GM12878 (cell line): ENCODE data around the gene NUCB1. TPM values are rescaled to one million over a fixed set of nuclear protein-coding genes. Genes with fewer than 3 reads are reported as not detected.

ENCODE experiments used
- BCL3 ChIP-seq: IDR thresholded peaks from 2 replicates; pipeline ENCODE4 v1.6.1; 2011; ENCODE audit warnings: borderline replicate concordance, low read depth, mild to moderate bottlenecking, moderate library complexity, low read length; ENCODE audit not compliant: insufficient read depth, poor library complexity, severe bottlenecking
- BHLHE40 ChIP-seq, 2 experiments: fragments of 450-650 bp in 1 of 2; IDR thresholded peaks; 2 replicates each; pipeline ENCODE4 v1.6.1; 2011 to 2017; ENCODE audit warnings: low read depth in 2 of 2, borderline replicate concordance in 1 of 2, improper control_type of control experiment in 1 of 2, low read length in 1 of 2, mild to moderate bottlenecking in 1 of 2
- BRCA1 ChIP-seq: IDR thresholded peaks from 2 replicates; pipeline ENCODE4 v1.6.1; 2011; ENCODE audit warnings: low read depth, low read length, improper control_type of control experiment
- CBFB ChIP-seq: IDR thresholded peaks from 2 replicates; pipeline ENCODE4 v1.6.1; 2016; ENCODE audit warnings: antibody characterized with exemption, low read depth
- CREM ChIP-seq: IDR thresholded peaks from 2 replicates; pipeline ENCODE4 v1.6.1; 2014; ENCODE audit warnings: antibody characterized with exemption, low read depth
- CTCF ChIP-seq, 3 experiments: IDR thresholded peaks in 2 of 3; conservative IDR thresholded peaks in 1 of 3; 2 replicates each; pipeline ENCODE4 v1.5.1; 2011; ENCODE audit warnings: low read depth in 3 of 3, low read length in 3 of 3, mild to moderate bottlenecking in 3 of 3, control low read depth in 2 of 3, moderate library complexity in 2 of 3, inconsistent platforms in 1 of 3, mixed read lengths in 1 of 3; ENCODE audit not compliant: control insufficient read depth in 2 of 3, insufficient read depth in 1 of 3; ENCODE audit errors: extremely low read depth in 1 of 3
- DPF2 ChIP-seq: fragments of 450-650 bp; IDR thresholded peaks from 2 replicates; pipeline ENCODE4 v1.6.1; 2017; ENCODE audit warnings: mild to moderate bottlenecking
- EGR1 ChIP-seq, 2 experiments: IDR thresholded peaks; 1 replicate in 1 of 2; 2 replicates in 1 of 2; pipeline ENCODE4 v1.6.1; 2011 to 2012; ENCODE audit warnings: low read depth in 2 of 2, low read length in 2 of 2, borderline replicate concordance in 1 of 2, mild to moderate bottlenecking in 1 of 2, moderate library complexity in 1 of 2
- ESRRA ChIP-seq: IDR thresholded peaks from 2 replicates; pipeline ENCODE4 v1.6.1; 2012; ENCODE audit warnings: mild to moderate bottlenecking, low read length, improper control_type of control experiment
- HCFC1 ChIP-seq: fragments of 150-350 bp; IDR thresholded peaks from 2 replicates; pipeline ENCODE4 v1.6.1; 2014; ENCODE audit warnings: low read length
- HSF1 ChIP-seq: fragments of 150-350 bp; IDR thresholded peaks from 2 replicates; pipeline ENCODE4 v1.6.1; 2014; ENCODE audit warnings: mild to moderate bottlenecking, low read depth, low read length
- IKZF1 ChIP-seq: fragments of 450-650 bp; conservative IDR thresholded peaks from 2 replicates; pipeline ENCODE4 v1.6.1; 2017; ENCODE audit warnings: antibody characterized with exemption, mild to moderate bottlenecking
- IKZF2 ChIP-seq, 2 experiments: fragments of 450-650 bp; IDR thresholded peaks; 2 replicates each; pipeline ENCODE4 v1.6.1; 2017; ENCODE audit warnings: mild to moderate bottlenecking in 2 of 2, moderate library complexity in 2 of 2
- MTA2 ChIP-seq: fragments of 450-650 bp; IDR thresholded peaks from 2 replicates; pipeline ENCODE4 v1.6.1; 2016; ENCODE audit warnings: low read depth, mild to moderate bottlenecking, moderate library complexity
- MYB ChIP-seq: fragments of 150-350 bp; IDR thresholded peaks from 2 replicates; pipeline ENCODE4 v1.6.1; 2014; ENCODE audit warnings: mild to moderate bottlenecking, low read depth, low read length, borderline replicate concordance
- NKRF ChIP-seq: fragments of 450-650 bp; conservative IDR thresholded peaks from 2 replicates; pipeline ENCODE4 v1.6.1; 2017; ENCODE audit warnings: mild to moderate bottlenecking, moderate library complexity
- PML ChIP-seq: IDR thresholded peaks from 2 replicates; pipeline ENCODE4 v1.6.1; 2012; ENCODE audit warnings: low read length, inconsistent platforms
- POLR2AphosphoS2 ChIP-seq: IDR thresholded peaks from 2 replicates; pipeline ENCODE4 v1.6.1; 2011; ENCODE audit warnings: low read depth, mild to moderate bottlenecking, low read length, improper control_type of control experiment, moderate library complexity
- RB1 ChIP-seq: fragments of 450-650 bp; formaldehyde crosslinking; IDR thresholded peaks from 2 replicates; pipeline ENCODE4 v1.6.1; 2017; ENCODE audit warnings: mild to moderate bottlenecking, borderline replicate concordance
- SMAD1 ChIP-seq: fragments of 450-650 bp; IDR thresholded peaks from 2 replicates; pipeline ENCODE4 v1.6.1; 2018; ENCODE audit warnings: mild to moderate bottlenecking, low read depth; ENCODE audit not compliant: partially characterized antibody
- SMARCA5 ChIP-seq: fragments of 450-650 bp; IDR thresholded peaks from 2 replicates; pipeline ENCODE4 v1.6.1; 2017; ENCODE audit warnings: mild to moderate bottlenecking
- SMC3 ChIP-seq: IDR thresholded peaks from 2 replicates; pipeline ENCODE4 v1.6.1; 2011; ENCODE audit warnings: low read length, improper control_type of control experiment, borderline replicate concordance
- TCF12 ChIP-seq: IDR thresholded peaks from 2 replicates; pipeline ENCODE4 v1.6.1; 2011; ENCODE audit warnings: low read depth, mild to moderate bottlenecking, low read length
- YY1 ChIP-seq: IDR thresholded peaks from 2 replicates; pipeline ENCODE4 v1.6.1; 2011; ENCODE audit warnings: low read depth, mild to moderate bottlenecking, low read length
- polyA plus RNA-seq, 11 experiments: library from polyadenylated mRNA; depleted of rRNA in 4 of 11; unstranded in 6 of 11; stranded (reverse) in 5 of 11; fragments of >200 nt; fragmentation: Nextera tagmentation in 4 of 11; fragmentation: Illumina TruSeq in 1 of 11; extraction: Ambion mirVana in 4 of 11; extraction: Trizol in 1 of 11; gene quantifications; 1 replicate in 1 of 11; 2 replicates in 10 of 11; pipeline versions ENCODE4 v1.2.1 to v1.2.3, GENCODE V29; 2011 to 2016; ENCODE audit warnings: inconsistent platforms in 2 of 11, missing spikeins in 2 of 11, low read depth in 1 of 11
- total RNA-seq, 4 experiments: library from RNA; depleted of rRNA in 3 of 4; stranded (reverse); fragments of >200 nt in 3 of 4; fragmentation: Illumina TruSeq in 1 of 4; extraction: Trizol in 1 of 4; gene quantifications; 2 replicates each; pipeline versions ENCODE4 v1.2.1 to v1.2.3, GENCODE V29; 2013 to 2021

NUCB1 gene
- total and polyA plus RNA-seq, 10 of the 15 experiments (the other 5 are each of a cell fraction or from before 2014, with no cell fraction given): 1.8 to 112 (median 44.5) TPM

- TF ChIP-seq HSF1 (peak; percentile 48; the same call in 1 of the 2 replicates), BCL3 (peak; percentile 78), MYB (no peak), CBFB (no peak), TCF12 (peak; percentile 62), IKZF1 (peak; percentile 75), MTA2 (peak; percentile 57; the same call in 1 of the 2 replicates), CTCF (IDR thresholded peaks at IDR 0.05 in 2 of 3, conservative IDR thresholded peaks at IDR 0.05 in 1 of 3; ENCODE audit: control insufficient read depth in 2 of 3, extremely low read depth in 1 of 3, insufficient read depth in 1 of 3, low read depth in 3 of 3, low read length in 3 of 3) (no peak), NKRF (peak; percentile 49; the same call in 1 of the 2 replicates), HCFC1 (peak; percentile 28; the same call in 1 of the 2 replicates), SMARCA5 (peak; percentile 20; the same call in 1 of the 2 replicates), RB1 (peak; percentile 82; the same call in 1 of the 2 replicates), POLR2AphosphoS2 (no peak), ESRRA (no peak; the same call in 1 of the 2 replicates), CREM (peak; percentile 66), EGR1 (IDR thresholded peaks at IDR 0.05; ENCODE audit: borderline replicate concordance in 1 of 2, low read depth in 2 of 2, low read length in 2 of 2) (peak in 1 of 2 experiments; percentile 56; a peak in 2 of 3 replicates), BHLHE40 (IDR thresholded peaks at IDR 0.05; ENCODE audit: borderline replicate concordance in 1 of 2, low read depth in 2 of 2, low read length in 1 of 2) (peak; percentile 65 to 79), DPF2 (peak; percentile 91), SMC3 (no peak), YY1 (peak; percentile 49), SMAD1 (peak; percentile 65), PML (0 out of 2 replicates have a peak, but pooled peaks have one; percentile 47), IKZF2 (IDR thresholded peaks at IDR 0.05) (peak; percentile 54 to 59; a peak in 3 of 4 replicates), BRCA1 (no peak)
Measured at GRCh38 chr19:48963371-48964204, 63.5 kb downstream of the NUCB1 start (continued).
